ENCODE data around the gene COX18. TPM values are rescaled to one million over a fixed set of nuclear protein-coding genes. Genes with fewer than 3 reads are reported as not detected.
A peak's percentile ranks its signal among the peaks of the same experiment; 100 is the strongest.

COX18 gene
- total RNA-seq, 4 donors from 2014 or later, result 16.7 to 24.5 (median 22.1) TPM

DNA sequence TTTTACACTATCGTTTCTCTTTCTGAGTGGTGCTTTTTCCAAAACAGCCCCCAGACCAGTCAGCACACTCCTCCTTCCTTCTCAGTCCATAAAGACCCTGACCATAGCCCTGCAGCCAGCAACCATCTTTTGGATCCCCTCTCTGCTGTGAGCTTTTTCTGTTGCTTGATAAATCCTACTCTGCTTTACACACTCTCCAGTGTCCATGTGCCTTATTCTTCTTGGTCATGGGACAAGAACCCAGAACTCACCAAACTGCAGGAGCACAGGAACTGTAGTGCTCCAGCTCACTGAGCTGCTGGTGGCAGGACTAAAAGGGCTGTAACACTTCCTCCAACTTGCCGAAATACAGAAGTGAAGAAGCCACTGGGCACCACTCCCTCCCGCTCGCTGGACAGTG, 32.5 kb downstream of the COX18 start:
- TF ChIP-seq CTCF (IDR thresholded peaks at IDR 0.05) (no peak), EP300 (IDR thresholded peaks at IDR 0.05) (no peak), POLR2A (IDR thresholded peaks at IDR 0.05) (no peak)
- no peaks in the 10 kb centered on the region for H3K36me3 ChIP-seq
- peaks cover 0 to 34% (median 0%) of the 10 kb centered on the region in 4 donors for H3K9me3 ChIP-seq
- no peaks in the 10 kb centered on the region for H3K27me3 ChIP-seq
- WGBS, 2 donors, result 81 to 99% methylated on average over 4 of the region's 4 CpGs
- no peak overlapping the region for H3K4me3 ChIP-seq
- no peak for DNase-seq (ENCODE audit: low spot score in 2 of 2)
- H3K4me1 ChIP-seq, result no peaks in the 10 kb centered on the region
- no peak overlapping the region for H3K27ac ChIP-seq

- 74 to 81% methylated on average over 1 of the region's 1 CpG for WGBS, 2 donors
- H3K27ac ChIP-seq, result no peak overlapping the region
- no peaks in the 10 kb centered on the region for H3K4me1 ChIP-seq
- H3K36me3 ChIP-seq, result no peaks in the 10 kb centered on the region
- no peak for DNase-seq (ENCODE audit: low spot score in 2 of 2)
- TF ChIP-seq POLR2A (IDR thresholded peaks at IDR 0.05) (no peak), CTCF (IDR thresholded peaks at IDR 0.05) (no peak), EP300 (IDR thresholded peaks at IDR 0.05) (no peak)
- H3K27me3 ChIP-seq, result no peaks in the 10 kb centered on the region
- no peak overlapping the region for H3K4me3 ChIP-seq
- peaks cover 0 to 28% (median 0%) of the 10 kb centered on the region in 4 donors for H3K9me3 ChIP-seq
Measured at GRCh38 chr4:73036123-73036522, 33.4 kb downstream of the COX18 start.

DNA sequence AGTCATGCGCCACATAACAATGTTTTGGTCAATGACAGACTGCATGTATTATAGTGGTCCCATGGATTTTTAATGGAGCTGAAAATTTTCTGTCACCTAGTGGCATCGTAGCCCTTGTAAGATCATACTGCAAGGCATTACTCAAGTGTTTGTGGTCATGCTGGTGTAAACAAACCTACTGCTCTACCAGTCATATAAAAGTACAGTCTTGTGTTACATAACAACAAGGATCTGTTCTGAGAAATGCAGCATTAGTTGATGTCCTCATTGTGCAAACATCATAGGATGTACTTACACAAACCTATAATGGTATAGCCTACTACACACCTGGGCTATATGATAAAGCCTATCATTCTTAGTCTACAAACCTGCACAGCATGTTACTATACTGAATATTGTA, 34.6 kb downstream of the COX18 start:
- DNase-seq (ENCODE audit: low spot score in 2 of 2), result no peak
- Histone ChIP-seq H3K36me3 (no peaks in the 10 kb centered on the region), H3K9me3 (peaks cover 0 to 22% (median 1%) of the 10 kb centered on the region in 4 donors), H3K4me1 (no peaks in the 10 kb centered on the region), H3K27me3 (no peaks in the 10 kb centered on the region), H3K27ac (no peak overlapping the region), H3K4me3 (no peak overlapping the region)
- TF ChIP-seq POLR2A (IDR thresholded peaks at IDR 0.05) (no peak), EP300 (IDR thresholded peaks at IDR 0.05) (no peak), CTCF (IDR thresholded peaks at IDR 0.05) (no peak)
- WGBS, 2 donors, result 87 to 96% methylated on average over 2 of the region's 2 CpGs

DNA sequence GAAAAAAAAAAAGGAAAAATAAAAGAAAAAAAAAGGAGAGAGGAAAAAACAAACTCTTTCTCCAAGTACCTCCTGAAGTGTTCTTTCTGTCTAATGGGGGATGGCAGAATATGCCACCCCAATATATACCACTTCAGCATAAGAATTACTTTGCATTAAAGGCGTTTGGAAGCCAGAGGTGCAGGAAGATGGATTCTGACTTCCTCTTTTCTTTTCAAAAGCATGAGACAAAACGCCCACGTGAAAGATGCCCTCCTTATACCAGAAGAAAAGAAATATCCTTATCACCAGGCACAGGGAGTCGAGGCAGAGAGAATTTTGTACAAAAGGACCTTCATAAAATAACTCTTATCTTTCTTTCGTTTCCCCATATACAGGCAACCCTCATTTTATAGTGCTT, 40.9 kb downstream of the COX18 start:
- no peak for TF ChIP-seq CTCF (IDR thresholded peaks at IDR 0.05)
- Histone ChIP-seq H3K9me3 (peaks cover 0 to 8% (median 2%) of the 10 kb centered on the region in 4 donors), H3K4me3 (no peak overlapping the region), H3K27ac (no peak overlapping the region), H3K27me3 (no peaks in the 10 kb centered on the region), H3K36me3 (no peaks in the 10 kb centered on the region), H3K4me1 (no peaks in the 10 kb centered on the region)
- WGBS, 2 donors, result 65 to 72% methylated on average over 5 of the region's 5 CpGs
- DNase-seq (ENCODE audit: low spot score in 2 of 2), result no peak

- Histone ChIP-seq H3K27me3 (no peaks in the 10 kb centered on the region), H3K4me1 (no peaks in the 10 kb centered on the region), H3K4me3 (no peak overlapping the region), H3K9me3 (no peaks in the 10 kb centered on the region), H3K36me3 (no peaks in the 10 kb centered on the region), H3K27ac (no peak overlapping the region)
- 14 to 27% methylated on average over 1 of the region's 1 CpG for WGBS, 2 donors
- DNase-seq (ENCODE audit: low spot score in 2 of 2), result no peak
- TF ChIP-seq EP300 (IDR thresholded peaks at IDR 0.05), result no peak
- TF ChIP-seq CTCF (IDR thresholded peaks at IDR 0.05), result peak in 1 of 5 experiments; percentile 5
Measured at GRCh38 chr4:73021634-73022033, 47.9 kb downstream of the COX18 start.

All from tibial nerve (tissue), 4 donors.